BJ (cell line): ENCODE data around the gene IFNK. TPM values are rescaled to one million over a fixed set of nuclear protein-coding genes. Genes with fewer than 3 reads are reported as not detected.

Source experiments
- CTCF ChIA-PET: fragments of 350-600 bp; formaldehyde crosslinking; extraction: SDS; loops from one replicate; lab custom pipeline; 2021; ENCODE audit warnings: antibody characterized with exemption, inconsistent platforms; lab: Yijun Ruan, JAX
- POLR2A ChIA-PET: fragments of 300-600 bp; sonication (Branson Sonifier 250); formaldehyde crosslinking; extraction: SDS; loops from one replicate; lab custom pipeline; 2021; ENCODE audit warnings: antibody characterized with exemption; lab: Charles Lee
- DNase-seq: peaks from one replicate; pipeline ENCODE4 v3.0.0-alpha.2; 2011; ENCODE audit warnings: low read depth
- H3K27me3 ChIP-seq: 2 replicates; pipeline ENCODE4 v1.6.0; 2011; ENCODE audit warnings: low read length; ENCODE audit not compliant: control insufficient read depth, insufficient read depth
- H3K36me3 ChIP-seq: 2 replicates; pipeline ENCODE4 v1.5.1; 2011; ENCODE audit warnings: low read length; ENCODE audit not compliant: control insufficient read depth, insufficient read depth
- H3K4me3 ChIP-seq: 2 replicates; pipeline ENCODE4 v1.5.1; 2011; ENCODE audit warnings: low read depth, mild to moderate bottlenecking, control low read depth, low read length
- CTCF ChIP-seq: IDR thresholded peaks from 2 replicates; pipeline ENCODE4 v1.5.1; 2011; ENCODE audit warnings: low read depth, mild to moderate bottlenecking, control low read depth, inconsistent platforms, low read length, moderate library complexity; ENCODE audit not compliant: insufficient read depth
- polyA plus RNA-seq: library from polyadenylated mRNA; depleted of rRNA; stranded (reverse); fragments of >200 nt; gene quantifications from 2 replicates; pipeline ENCODE4 v1.2.3, GENCODE V29; 2011

Gene IFNK
- polyA plus RNA-seq, 1 experiment = not detected

DNA sequence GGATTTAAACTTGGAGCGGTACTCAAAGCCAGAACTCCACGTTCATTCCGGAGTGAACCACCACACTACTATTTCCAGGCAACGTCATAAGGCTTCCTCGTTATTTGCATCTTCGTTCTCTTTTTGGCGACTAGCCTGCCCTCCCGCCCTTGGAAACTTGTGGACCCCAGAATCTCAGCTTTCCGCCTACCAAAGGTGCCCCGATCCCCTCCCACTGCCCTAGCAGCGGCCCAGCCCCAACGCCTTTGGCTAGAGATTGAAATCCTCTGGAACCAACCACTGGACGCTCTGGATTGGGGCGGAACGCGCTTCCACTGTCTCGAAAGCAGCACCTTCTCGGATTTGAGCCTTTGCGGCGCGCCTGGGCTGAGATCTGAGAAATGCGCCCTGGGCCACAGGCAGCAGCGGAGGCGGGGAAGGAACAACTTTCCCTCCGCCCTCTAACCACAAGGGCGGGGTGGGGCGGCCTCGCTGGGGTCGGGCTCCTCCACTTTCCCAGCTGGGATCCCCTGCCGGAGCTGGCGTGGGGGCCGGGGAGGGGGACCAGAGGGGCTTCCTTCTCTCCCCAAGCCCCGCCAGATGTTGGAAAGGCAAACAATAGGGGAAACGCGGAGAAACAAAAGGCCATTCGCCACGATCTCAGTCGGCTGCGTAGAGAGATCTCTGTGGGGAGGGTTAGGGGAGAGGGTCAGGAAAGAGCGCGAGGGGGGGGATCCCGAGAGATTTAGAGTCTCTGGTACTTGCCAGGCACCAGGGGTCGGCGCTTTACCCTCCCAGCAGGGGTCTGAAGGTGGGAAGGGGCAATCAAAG, 4.2 kb downstream of the IFNK start:
- ChIA-PET POLR2A (no interaction called here), CTCF (interaction anchor here (0.7 kb wide), 1 partner anchor 555 kb away, joined by 3 read pairs; no protein-coding TSS in a partner anchor)
- no peak for TF ChIP-seq CTCF
- Histone ChIP-seq H3K27me3 (peaks cover 18% of the 10 kb centered on the region), H3K4me3 (peak overlapping the region; percentile 39), H3K36me3 (no peaks in the 10 kb centered on the region)
- no peak for DNase-seq

GRCh38 chr9:27528886-27529315, 4.8 kb downstream of the IFNK start:
- CTCF ChIA-PET = interaction anchor here (0.7 to 2.6 kb wide), 19 partner anchors 9 to 203 kb away, joined by 3 to 30 read pairs (median 4); no protein-coding TSS in a partner anchor
- Histone ChIP-seq H3K27me3 (peaks cover 18% of the 10 kb centered on the region), H3K4me3 (peak overlapping the region; percentile 39), H3K36me3 (no peaks in the 10 kb centered on the region)
- no peak for TF ChIP-seq CTCF
- POLR2A ChIA-PET = no interaction called here
- no peak for DNase-seq

DNA sequence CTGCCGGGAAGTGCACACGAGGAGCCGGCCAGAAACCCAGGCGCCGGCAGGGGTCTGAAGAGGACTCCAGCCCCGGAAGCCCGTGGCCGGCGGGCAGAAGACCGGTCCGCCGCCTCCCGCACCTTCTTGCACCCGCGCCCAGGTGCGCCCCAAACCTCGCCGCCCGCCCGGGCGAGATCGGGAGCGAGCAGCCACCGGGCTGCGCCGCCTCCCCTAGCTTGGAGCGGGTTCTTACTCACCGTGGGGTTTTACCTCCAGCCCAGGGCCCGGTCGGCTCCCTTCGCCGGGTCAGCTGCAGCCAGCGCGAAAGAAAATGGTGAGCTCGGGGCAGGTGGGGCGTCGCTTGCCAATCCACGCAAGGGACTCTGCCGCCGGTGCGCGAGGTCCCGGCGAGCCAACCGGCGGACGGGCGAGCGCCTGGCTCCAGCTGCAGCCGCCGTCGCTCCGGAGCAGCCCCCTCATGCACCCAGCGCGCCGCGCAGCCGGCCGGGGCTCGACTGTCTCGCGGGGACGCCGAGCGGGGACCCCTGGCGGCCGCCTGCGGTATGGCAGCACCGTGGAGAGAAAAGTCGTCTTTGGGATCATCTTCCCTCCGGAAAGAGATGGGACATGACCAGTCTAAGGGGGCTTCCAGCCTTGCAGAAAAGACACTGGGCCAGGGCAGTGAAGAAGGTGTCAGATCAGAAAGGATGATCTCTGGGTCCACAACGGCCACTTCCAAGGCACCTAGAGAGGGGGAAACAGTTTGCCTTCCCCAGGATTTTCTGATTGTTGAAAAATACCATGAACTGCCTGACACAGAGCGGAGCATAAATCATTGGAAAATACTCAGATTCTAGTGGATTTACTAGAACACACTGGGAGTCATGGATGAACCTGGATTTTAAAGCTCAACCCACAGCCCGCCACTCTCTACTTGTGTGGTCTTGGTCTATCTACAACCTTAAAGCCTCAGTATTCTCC, 5.5 kb downstream of the IFNK start, which contains the start of gene MOB3B:
Gene MOB3B (minus strand): TSS at position 499 of the 963 bp plus-strand sequence. CDS start 74,264 bp downstream, outside the sequence.
- Histone ChIP-seq H3K4me3 (peak within 1 kb of the TSS; percentile 39), H3K36me3 (no peaks in the 10 kb centered on the region), H3K27me3 (peaks cover 18% of the 10 kb centered on the region)
- DNase-seq = no peak
- peak; percentile 77 for TF ChIP-seq CTCF
- ChIA-PET CTCF (interaction anchor here (0.7 to 2.6 kb wide), 22 partner anchors 10 to 204 kb away, joined by 3 to 30 read pairs (median 4); no protein-coding TSS in a partner anchor), POLR2A (no interaction called here)

- ChIA-PET CTCF (interaction anchor here (0.6 to 2.6 kb wide), 6 partner anchors 8 to 439 kb away, joined by 3 to 30 read pairs (median 13); no protein-coding TSS in a partner anchor), POLR2A (no interaction called here)
- H3K27me3 ChIP-seq = peaks cover 16% of the 10 kb centered on the region
- DNase-seq = no peak
- H3K36me3 ChIP-seq = no peaks in the 10 kb centered on the region
- no peak overlapping the region for H3K4me3 ChIP-seq
- TF ChIP-seq CTCF = no peak
These were observed 7.0 kb downstream of the IFNK start for GRCh38 chr9:27530915-27531755.
